GM12872 (cell line): ENCODE data around the gene CNTNAP2.

Experiments used
- TF ChIP-seq, protein P1 (sequence below): IDR thresholded peaks from 3 replicates; pipeline ENCODE4 v1.5.1; 2011; ENCODE audit warnings: low read depth, mild to moderate bottlenecking, low read length, moderate library complexity; ENCODE audit not compliant: insufficient read depth

CNTNAP2 gene

DNA sequence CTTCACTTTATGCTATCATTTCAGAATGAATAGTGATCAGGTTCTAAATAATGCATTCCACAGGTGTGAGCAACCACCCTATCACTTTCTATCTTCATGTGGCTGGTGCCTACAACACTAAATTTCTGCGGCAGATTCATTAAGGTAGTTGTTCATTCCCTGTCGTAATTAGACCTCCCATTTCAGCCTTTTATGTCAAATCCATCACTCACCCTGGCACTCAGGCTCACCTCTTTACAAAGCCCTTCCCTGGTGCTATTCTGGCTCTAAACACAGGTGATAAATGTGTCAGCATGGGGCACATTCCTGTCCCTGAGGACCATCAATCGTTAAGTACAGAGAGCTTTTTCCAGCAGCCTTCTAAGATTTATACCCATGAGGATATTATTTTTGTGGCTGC, 2173.9 kb downstream of the CNTNAP2 start:
- TF ChIP-seq, protein P1, sequence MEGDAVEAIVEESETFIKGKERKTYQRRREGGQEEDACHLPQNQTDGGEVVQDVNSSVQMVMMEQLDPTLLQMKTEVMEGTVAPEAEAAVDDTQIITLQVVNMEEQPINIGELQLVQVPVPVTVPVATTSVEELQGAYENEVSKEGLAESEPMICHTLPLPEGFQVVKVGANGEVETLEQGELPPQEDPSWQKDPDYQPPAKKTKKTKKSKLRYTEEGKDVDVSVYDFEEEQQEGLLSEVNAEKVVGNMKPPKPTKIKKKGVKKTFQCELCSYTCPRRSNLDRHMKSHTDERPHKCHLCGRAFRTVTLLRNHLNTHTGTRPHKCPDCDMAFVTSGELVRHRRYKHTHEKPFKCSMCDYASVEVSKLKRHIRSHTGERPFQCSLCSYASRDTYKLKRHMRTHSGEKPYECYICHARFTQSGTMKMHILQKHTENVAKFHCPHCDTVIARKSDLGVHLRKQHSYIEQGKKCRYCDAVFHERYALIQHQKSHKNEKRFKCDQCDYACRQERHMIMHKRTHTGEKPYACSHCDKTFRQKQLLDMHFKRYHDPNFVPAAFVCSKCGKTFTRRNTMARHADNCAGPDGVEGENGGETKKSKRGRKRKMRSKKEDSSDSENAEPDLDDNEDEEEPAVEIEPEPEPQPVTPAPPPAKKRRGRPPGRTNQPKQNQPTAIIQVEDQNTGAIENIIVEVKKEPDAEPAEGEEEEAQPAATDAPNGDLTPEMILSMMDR: no peak

DNA sequence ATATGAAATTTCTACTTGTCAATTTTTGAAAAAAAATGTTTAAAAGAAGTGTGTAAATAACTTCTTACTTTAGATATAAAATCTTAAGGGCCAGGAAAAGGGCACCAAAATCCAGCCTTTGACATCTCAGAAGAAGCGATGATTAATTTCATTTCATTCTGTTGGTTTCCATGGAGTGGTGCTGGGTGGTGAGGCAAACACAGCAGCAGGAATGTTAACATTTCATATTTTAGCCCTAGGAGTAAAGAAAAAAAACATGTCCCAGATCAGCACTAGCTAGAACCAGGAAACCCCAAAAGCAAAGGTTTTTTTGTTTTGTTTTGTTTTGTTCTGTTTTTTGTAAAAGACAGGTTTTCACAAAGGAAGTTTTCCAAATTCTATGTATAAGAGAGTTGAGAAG, 2175.2 kb downstream of the CNTNAP2 start:
- TF ChIP-seq, protein P1: no peak

DNA sequence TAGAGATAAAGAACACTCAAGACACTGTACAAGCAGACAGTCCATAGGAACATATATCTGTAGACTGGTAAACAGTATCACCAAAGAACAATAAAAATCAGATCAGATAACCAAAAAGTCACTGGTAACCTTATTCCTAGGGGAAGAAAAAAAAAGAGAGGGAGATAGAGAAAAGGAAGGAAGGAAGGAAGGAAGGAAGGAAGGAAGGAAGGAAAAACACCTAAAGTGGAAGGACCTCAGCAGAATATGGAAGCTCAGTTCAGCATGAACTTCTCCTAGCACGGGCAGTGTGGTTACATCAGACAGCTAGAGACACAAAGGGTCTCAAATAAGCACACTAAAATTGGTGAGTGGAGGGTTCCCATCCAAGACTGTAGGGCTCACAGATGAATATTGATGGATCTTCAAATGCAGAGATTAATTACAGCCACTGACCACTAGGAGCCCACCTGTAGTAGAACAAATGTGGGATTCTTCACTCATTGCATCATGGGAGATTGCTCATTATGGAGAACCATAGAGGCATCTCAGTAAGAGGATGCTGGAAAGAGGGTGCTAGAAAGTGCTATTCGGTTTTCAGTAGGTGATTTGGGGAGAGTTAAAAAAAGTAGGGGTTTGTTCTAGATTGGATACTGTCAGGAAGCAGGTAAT, 2180.5 kb downstream of the CNTNAP2 start:
- TF ChIP-seq, protein P1: peak; percentile 15; the same call in 1 of the 3 replicates

DNA sequence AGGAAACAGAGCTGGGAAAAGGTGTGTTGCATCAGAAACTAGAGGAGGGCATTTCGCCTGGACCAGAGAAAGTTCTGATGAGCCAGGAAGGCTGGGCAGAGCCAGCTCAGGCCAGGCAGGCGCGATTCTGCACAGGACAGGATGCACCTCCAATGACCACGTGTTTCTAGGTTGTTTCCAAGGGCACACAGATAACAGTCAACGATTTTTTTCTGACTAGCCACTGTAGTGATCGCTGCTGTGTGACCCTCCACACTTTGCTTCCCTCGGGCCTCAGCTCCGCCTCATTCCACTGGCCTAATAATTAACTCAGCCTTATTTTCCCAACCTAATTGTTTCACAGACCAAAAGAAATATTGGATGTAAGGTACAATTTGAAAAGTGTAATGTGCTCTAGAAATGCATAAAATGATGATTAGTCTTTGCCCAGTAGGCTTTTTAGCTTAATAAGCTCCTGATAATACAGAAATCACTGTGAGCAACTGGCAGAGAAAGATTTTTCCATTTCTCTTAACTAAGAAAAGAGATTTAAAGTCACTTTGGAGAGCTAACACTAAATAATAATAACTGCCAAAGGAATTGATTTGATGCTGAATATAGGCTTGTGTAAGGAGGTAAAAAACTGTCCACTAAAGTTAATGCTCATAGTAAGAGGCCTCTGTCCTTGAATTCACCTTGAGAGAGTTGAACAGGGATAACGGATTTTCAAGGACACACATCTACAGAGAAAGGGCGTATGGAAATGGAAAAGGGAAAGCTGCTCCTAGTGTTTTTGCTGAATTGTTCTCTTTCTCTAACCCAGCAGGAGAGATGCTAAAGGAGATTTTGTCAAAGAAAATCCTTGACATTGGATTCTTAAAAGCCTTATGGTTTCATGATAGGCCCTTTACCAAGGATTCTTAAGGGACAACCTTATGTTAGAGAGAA, 2183.0 kb downstream of the CNTNAP2 start:
- TF ChIP-seq, protein P1: no peak

DNA sequence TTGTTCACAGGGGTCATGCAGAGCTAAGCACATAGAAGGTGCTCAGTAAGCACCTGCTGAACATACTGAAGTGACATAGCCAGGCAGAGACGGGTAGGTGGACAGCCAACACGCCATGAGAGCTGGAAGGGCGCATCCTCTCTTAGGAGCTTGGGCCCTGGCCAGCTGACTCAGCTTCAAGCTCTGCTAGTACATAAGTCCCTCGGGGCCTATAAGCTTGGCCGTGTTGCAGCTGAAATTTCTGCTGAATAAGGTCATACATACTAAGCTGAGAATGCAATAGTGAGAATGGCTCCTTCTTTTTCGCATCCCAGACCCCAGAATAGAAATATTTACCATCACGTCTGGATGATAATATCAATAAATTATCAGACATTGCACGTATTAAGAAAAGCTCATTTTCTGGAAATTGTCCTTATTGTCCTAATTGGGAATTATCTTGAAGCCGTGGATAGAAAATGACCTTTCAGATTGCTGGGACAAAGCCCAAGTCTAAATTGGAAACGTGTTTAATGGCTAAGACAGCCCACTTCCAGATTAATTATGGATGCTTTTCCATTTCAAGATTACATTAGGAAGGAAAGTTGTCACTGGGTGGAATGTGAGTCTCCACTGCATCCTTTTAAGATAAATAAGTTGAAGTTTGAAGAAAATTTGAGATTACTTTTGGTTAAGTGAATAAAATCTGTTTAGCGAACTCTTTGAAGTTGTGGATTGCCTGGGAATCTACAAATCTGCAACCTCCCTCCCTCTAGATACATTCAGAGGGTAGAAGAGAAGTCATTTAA, 2186.9 kb downstream of the CNTNAP2 start:
- TF ChIP-seq, protein P1: no peak

DNA sequence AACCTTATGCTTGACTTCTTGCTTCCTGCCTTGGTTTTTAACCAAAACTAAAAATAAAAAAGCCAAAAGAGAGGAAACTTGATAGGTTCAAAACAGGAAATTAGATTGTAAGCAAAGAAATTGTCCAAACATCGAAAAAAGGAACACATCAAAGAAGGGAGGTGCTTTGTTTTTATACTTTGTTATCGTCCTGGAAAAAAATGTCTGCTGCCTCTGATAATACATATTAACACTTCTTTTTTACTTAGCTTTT, 2187.4 kb downstream of the CNTNAP2 start:
- TF ChIP-seq, protein P1: no peak

DNA sequence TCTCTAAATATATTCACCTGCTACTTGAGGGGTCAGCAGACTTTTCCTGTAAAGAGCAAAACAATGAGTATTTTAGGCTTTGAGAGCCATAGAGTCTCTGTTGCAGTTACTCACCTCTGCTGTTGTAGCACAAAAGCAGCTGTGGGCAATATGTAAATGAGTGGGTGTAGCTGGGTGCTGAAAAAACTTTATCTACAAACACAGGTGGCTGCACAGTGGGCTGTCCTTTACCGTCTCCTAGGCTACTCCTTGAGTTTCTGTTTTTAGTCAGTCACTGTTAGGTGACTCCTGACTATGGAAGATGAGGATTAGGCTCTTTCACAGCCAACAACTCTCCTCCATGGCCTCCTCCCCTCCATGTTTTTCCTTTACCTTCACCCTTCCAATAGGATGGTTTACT, 2187.9 kb downstream of the CNTNAP2 start:
- TF ChIP-seq, protein P1: no peak
